Endothelial cell of umbilical vein (primary cell): ENCODE results near the gene BHLHA15. TPM values are rescaled to one million over a fixed set of nuclear protein-coding genes. Genes with fewer than 3 reads are reported as not detected.

ENCODE experiments used
- BruUV-seq: library from RNA; stranded (reverse); fragments of 400-500 nt; replicated peaks from 2 replicates; lab custom pipeline; 2021; lab: Mats Ljungman, UMichigan
- CTCF ChIA-PET: fragments of 300-600, 350-600 bp; sonication (Branson Sonifier 250); formaldehyde crosslinking; loops from one replicate; lab custom pipeline; 2021; ENCODE audit warnings: antibody characterized with exemption, inconsistent platforms; lab: Charles Lee
- POLR2A ChIA-PET: fragments of 300-600, 350-600 bp; sonication (Branson Sonifier 250); formaldehyde crosslinking; loops from one replicate; lab custom pipeline; 2021; ENCODE audit warnings: antibody characterized with exemption, inconsistent platforms; lab: Charles Lee
- DNase-seq: peaks from one replicate; pipeline ENCODE4 v3.0.0-alpha.2; 2011; ENCODE audit warnings: low read depth, low spot score
- FAIRE-seq: peaks from 2 replicates; lab custom pipeline; 2011; peaks lifted over from hg19 to GRCh38; lab: Jason Lieb, UNC
- H2AFZ ChIP-seq: 2 replicates; pipeline ENCODE4 v1.6.0; 2012; ENCODE audit warnings: low read depth, low read length, control low read depth, inconsistent platforms
- H3K27ac ChIP-seq: 2 replicates; pipeline ENCODE4 v1.5.1; 2011; ENCODE audit warnings: low read depth, mild to moderate bottlenecking, control low read depth, low read length, moderate library complexity; ENCODE audit not compliant: insufficient read depth
- H3K27me3 ChIP-seq, 2 experiments: 2 replicates each; pipeline versions ENCODE4 v1.6.0 to v1.6.1; 2011; ENCODE audit warnings: low read length in 2 of 2, mixed read lengths in 1 of 2; ENCODE audit not compliant: control insufficient read depth in 2 of 2, insufficient read depth in 2 of 2
- H3K36me3 ChIP-seq, 2 experiments: 2 replicates in 1 of 2; 3 replicates in 1 of 2; pipeline ENCODE4 v1.5.1; 2011; ENCODE audit warnings: low read length in 2 of 2, mild to moderate bottlenecking in 1 of 2, moderate library complexity in 1 of 2; ENCODE audit not compliant: control insufficient read depth in 2 of 2, insufficient read depth in 2 of 2; ENCODE audit errors: extremely low read depth in 1 of 2
- H3K4me1 ChIP-seq: 3 replicates; pipeline ENCODE4 v1.5.1; 2011; ENCODE audit warnings: mild to moderate bottlenecking, low read length; ENCODE audit not compliant: control insufficient read depth, insufficient read depth; ENCODE audit errors: extremely low read depth
- H3K4me2 ChIP-seq: 2 replicates; pipeline ENCODE4 v1.6.1; 2011; ENCODE audit warnings: low read length, control low read depth, mixed read lengths; ENCODE audit not compliant: insufficient read depth
- H3K4me3 ChIP-seq, 3 experiments: fragments of 200-600 bp in 1 of 3; sonication (generic), shearing (Covaris generic) in 1 of 3; replicated peaks in 1 of 3; 2 replicates each; pipeline ENCODE4 v1.5.1; 2011 to 2016; ENCODE audit warnings: control low read depth in 3 of 3, low read length in 3 of 3, mild to moderate bottlenecking in 2 of 3, inconsistent platforms in 1 of 3, low read depth in 1 of 3, moderate library complexity in 1 of 3; ENCODE audit not compliant: insufficient read depth in 1 of 3
- H3K79me2 ChIP-seq: 2 replicates; pipeline ENCODE4 v1.6.0; 2012; ENCODE audit warnings: low read length, inconsistent platforms; ENCODE audit not compliant: control insufficient read depth, insufficient read depth
- H3K9ac ChIP-seq: replicated peaks from 2 replicates; pipeline ENCODE3; 2011; ENCODE audit warnings: low read length, control low read depth; ENCODE audit not compliant: insufficient read depth; ENCODE audit errors: extremely low read depth
- H3K9me1 ChIP-seq: replicated peaks from 3 replicates; pipeline ENCODE4 v1.6.0; 2011; ENCODE audit warnings: mild to moderate bottlenecking, low read length; ENCODE audit not compliant: control insufficient read depth, insufficient read depth; ENCODE audit errors: extremely low read depth
- H3K9me3 ChIP-seq: replicated peaks from 2 replicates; pipeline ENCODE4 v1.5.1; 2012; ENCODE audit warnings: low read length, inconsistent platforms; ENCODE audit not compliant: control insufficient read depth, insufficient read depth
- H4K20me1 ChIP-seq: replicated peaks from 2 replicates; pipeline ENCODE3; 2011; ENCODE audit warnings: mild to moderate bottlenecking, low read length; ENCODE audit not compliant: control insufficient read depth, insufficient read depth; ENCODE audit errors: extremely low read depth
- EZH2 ChIP-seq: IDR thresholded peaks from 2 replicates; pipeline ENCODE4 v1.6.1; 2012; ENCODE audit warnings: borderline replicate concordance, low read depth, mild to moderate bottlenecking, moderate library complexity, low read length, inconsistent platforms; ENCODE audit not compliant: severe bottlenecking
- FOS ChIP-seq: IDR thresholded peaks from 2 replicates; pipeline ENCODE4 v1.6.1; 2011; ENCODE audit warnings: mild to moderate bottlenecking, low read length, moderate library complexity, borderline replicate concordance; ENCODE audit not compliant: insufficient read depth
- GATA2 ChIP-seq: IDR thresholded peaks from 2 replicates; pipeline ENCODE4 v1.7.0; 2011; ENCODE audit warnings: low read depth, mild to moderate bottlenecking, moderate library complexity, mixed read lengths, low read length; ENCODE audit not compliant: insufficient read length, insufficient read depth
- JUN ChIP-seq: IDR thresholded peaks from 2 replicates; pipeline ENCODE4 v1.6.1; 2011; ENCODE audit warnings: borderline replicate concordance, low read depth; ENCODE audit not compliant: insufficient read length, insufficient read depth
- MYC ChIP-seq: IDR thresholded peaks from one replicate; pipeline ENCODE4 v1.6.1; 2011; ENCODE audit warnings: mild to moderate bottlenecking, low read depth, low read length
- POLR2A ChIP-seq: IDR thresholded peaks from 2 replicates; pipeline ENCODE4 v1.6.1; 2012; ENCODE audit warnings: low read depth, mild to moderate bottlenecking, control low read depth, low read length
- POLR2AphosphoS5 ChIP-seq: IDR thresholded peaks from 2 replicates; pipeline ENCODE4 v1.6.1; 2012; ENCODE audit warnings: low read depth, mild to moderate bottlenecking, control low read depth, low read length, moderate library complexity; ENCODE audit not compliant: insufficient read depth
- dilution Hi-C: fragments of 300-500 bp; cut with MboI; formaldehyde crosslinking; loops from one replicate; pipeline ENCODE4 v1.15.0; 2019; ENCODE audit warnings: low sequenced_read_pairs; ENCODE audit not compliant: extremely low pct_ligation_motif_present
- intact Hi-C: fragments of 100-400 bp; cut with micrococcal nuclease; formaldehyde crosslinking; loops from one replicate; pipeline ENCODE4 v1.10.0; 2022
- polyA plus RNA-seq, 4 experiments: library from polyadenylated mRNA; depleted of rRNA in 3 of 4; stranded (reverse) in 3 of 4; unstranded in 1 of 4; fragments of >200 nt; gene quantifications; 2 replicates each; pipeline versions ENCODE4 v1.2.1 to v1.2.3, GENCODE V29; 2011 to 2012; ENCODE audit warnings: missing spikeins in 1 of 4
- total RNA-seq: library from RNA; stranded (reverse); gene quantifications from 2 replicates; pipeline ENCODE4 v1.2.3, GENCODE V29; 2021
- TF ChIP-seq, protein P1 (sequence below): IDR thresholded peaks from 2 replicates; pipeline ENCODE4 v1.6.1; 2011; ENCODE audit not compliant: insufficient read depth, insufficient read length
- TF ChIP-seq, protein P2 (sequence below), 2 donors: IDR thresholded peaks; 1 replicate in 1 of 2; 2 replicates in 1 of 2; pipeline ENCODE4 v1.5.1; 2011; ENCODE audit warnings: low read length in 2 of 2, mild to moderate bottlenecking in 2 of 2, moderate library complexity in 2 of 2, control low read depth in 1 of 2, inconsistent platforms in 1 of 2, low read depth in 1 of 2; ENCODE audit not compliant: insufficient read depth in 1 of 2; ENCODE audit errors: extremely low read depth in 1 of 2

BHLHA15 gene
- total and polyA plus RNA-seq, 2 donors (not counting 3 experiments of a cell fraction or from before 2014, with no cell fraction given): 0.81 to 1.2 TPM

DNA sequence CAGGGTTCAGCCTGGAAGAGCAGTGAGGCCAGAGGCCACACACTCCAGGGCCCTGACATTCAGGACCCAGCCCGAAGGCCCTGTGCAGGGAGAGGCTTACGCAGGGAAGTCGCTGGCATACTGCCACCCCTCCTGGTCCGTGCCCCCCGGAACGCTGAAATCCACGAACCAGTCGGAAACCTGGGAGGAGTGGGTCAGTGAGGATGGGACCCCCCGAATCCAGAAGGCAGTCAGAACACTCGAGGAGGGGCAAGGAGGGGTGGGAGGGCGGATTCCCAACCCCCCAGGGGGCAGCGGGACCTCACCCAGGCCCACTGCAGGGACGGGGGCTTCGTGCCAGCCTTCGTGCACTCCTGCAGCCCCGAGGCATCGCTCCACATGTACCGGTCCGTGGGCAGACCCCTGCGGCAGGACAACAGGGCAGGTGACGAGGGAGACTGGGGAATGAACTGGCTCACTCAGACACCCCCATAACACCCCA, 13.5 kb downstream of the BHLHA15 start:
- H3K4me1 ChIP-seq: no peaks in the 10 kb centered on the region
- POLR2A ChIA-PET: no interaction called here
- TF ChIP-seq, protein P1, sequence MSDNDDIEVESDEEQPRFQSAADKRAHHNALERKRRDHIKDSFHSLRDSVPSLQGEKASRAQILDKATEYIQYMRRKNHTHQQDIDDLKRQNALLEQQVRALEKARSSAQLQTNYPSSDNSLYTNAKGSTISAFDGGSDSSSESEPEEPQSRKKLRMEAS: no peak
- TF ChIP-seq, protein P2, sequence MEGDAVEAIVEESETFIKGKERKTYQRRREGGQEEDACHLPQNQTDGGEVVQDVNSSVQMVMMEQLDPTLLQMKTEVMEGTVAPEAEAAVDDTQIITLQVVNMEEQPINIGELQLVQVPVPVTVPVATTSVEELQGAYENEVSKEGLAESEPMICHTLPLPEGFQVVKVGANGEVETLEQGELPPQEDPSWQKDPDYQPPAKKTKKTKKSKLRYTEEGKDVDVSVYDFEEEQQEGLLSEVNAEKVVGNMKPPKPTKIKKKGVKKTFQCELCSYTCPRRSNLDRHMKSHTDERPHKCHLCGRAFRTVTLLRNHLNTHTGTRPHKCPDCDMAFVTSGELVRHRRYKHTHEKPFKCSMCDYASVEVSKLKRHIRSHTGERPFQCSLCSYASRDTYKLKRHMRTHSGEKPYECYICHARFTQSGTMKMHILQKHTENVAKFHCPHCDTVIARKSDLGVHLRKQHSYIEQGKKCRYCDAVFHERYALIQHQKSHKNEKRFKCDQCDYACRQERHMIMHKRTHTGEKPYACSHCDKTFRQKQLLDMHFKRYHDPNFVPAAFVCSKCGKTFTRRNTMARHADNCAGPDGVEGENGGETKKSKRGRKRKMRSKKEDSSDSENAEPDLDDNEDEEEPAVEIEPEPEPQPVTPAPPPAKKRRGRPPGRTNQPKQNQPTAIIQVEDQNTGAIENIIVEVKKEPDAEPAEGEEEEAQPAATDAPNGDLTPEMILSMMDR (IDR thresholded peaks at IDR 0.05; ENCODE audit: extremely low read depth in 1 of 2, insufficient read depth in 1 of 2, low read depth in 1 of 2, low read length in 2 of 2): no peak
- no peak for TF ChIP-seq EZH2
- TF ChIP-seq POLR2A: no peak
- no peak for TF ChIP-seq JUN
- no peak for TF ChIP-seq FOS
- no peak for TF ChIP-seq MYC
- no peak for TF ChIP-seq GATA2
- no peak for TF ChIP-seq POLR2AphosphoS5
- intact Hi-C loops: no loop called here
- no peak overlapping the region for H2AFZ ChIP-seq
- H3K4me3 ChIP-seq: no peak overlapping the region
- H3K36me3 ChIP-seq: peaks cover 2 to 27% of the 10 kb centered on the region in 2 experiments
- DNase-seq (no peak), FAIRE-seq (no peak)
- H3K4me2 ChIP-seq: no peak overlapping the region
- BruUV-seq: no TSS peak
- H3K27ac ChIP-seq: no peak overlapping the region
- CTCF ChIA-PET: no interaction called here
- no peaks in the 10 kb centered on the region for H3K27me3 ChIP-seq
- H3K9ac ChIP-seq: no peak overlapping the region
- H3K79me2 ChIP-seq: no peaks in the 10 kb centered on the region
- H4K20me1 ChIP-seq: no peaks in the 10 kb centered on the region
- H3K9me1 ChIP-seq: no peaks in the 10 kb centered on the region
- H3K9me3 ChIP-seq: no peaks in the 10 kb centered on the region
- dilution Hi-C loops: no loop called here
